HepG2 (cell line): Measurements from ENCODE around the gene TICAM2. TPM values are rescaled to one million over a fixed set of nuclear protein-coding genes. Genes with fewer than 3 reads are reported as not detected.

ENCODE experiments used
- ATAC-seq: fragments of 200-7000 bp; cut with Tn5 transposase; 3 replicates; pipeline ENCODE4 v1.9.1; 2020; ENCODE audit warnings: mild to moderate bottlenecking, moderate library complexity
- BruUV-seq: library from RNA; stranded (reverse); fragments of 400-500 nt; replicated peaks from 2 replicates; lab custom pipeline; 2021; lab: Mats Ljungman, UMichigan
- CTCF ChIA-PET: fragments of 300-600 bp; formaldehyde crosslinking; extraction: SDS; loops from one replicate; lab custom pipeline; 2021; ENCODE audit warnings: low total read pairs, inconsistent platforms, low intra/inter-chr PET ratio; lab: Yijun Ruan, JAX
- POLR2A ChIA-PET: fragments of 350-600 bp; sonication (Branson Sonifier 250); formaldehyde crosslinking; loops from one replicate; lab custom pipeline; 2020; ENCODE audit warnings: antibody characterized with exemption, inconsistent platforms; lab: Yijun Ruan, JAX
- DNase-seq: peaks from one replicate; pipeline ENCODE4 v3.0.0-alpha.2; 2015; ENCODE audit warnings: low spot score
- FAIRE-seq: peaks from 3 replicates; lab custom pipeline; 2011; peaks lifted over from hg19 to GRCh38; lab: Jason Lieb, UNC
- H2AFZ ChIP-seq: one replicate; pipeline ENCODE4 v1.6.1; 2011; ENCODE audit warnings: low read length, inconsistent platforms
- H3K27ac ChIP-seq: fragments of 300-600 bp; 3 replicates; pipeline ENCODE4 v1.8.0; 2011; ENCODE audit warnings: mixed run types, mild to moderate bottlenecking, mixed read lengths, low read length, inconsistent platforms; ENCODE audit not compliant: insufficient read depth; ENCODE audit errors: extremely low read length
- H3K27me3 ChIP-seq, 2 experiments: fragments of 200-600 bp in 1 of 2; 2 replicates in 1 of 2; 3 replicates in 1 of 2; pipeline versions ENCODE4 v1.6.0 to v1.8.0; 2011; ENCODE audit warnings: low read length in 2 of 2, mild to moderate bottlenecking in 2 of 2, moderate library complexity in 2 of 2, inconsistent platforms in 1 of 2; ENCODE audit not compliant: insufficient read depth in 2 of 2, control insufficient read depth in 1 of 2
- H3K36me3 ChIP-seq, 2 experiments: fragments of 200-600 bp in 1 of 2; replicated peaks in 1 of 2; 2 replicates in 1 of 2; 3 replicates in 1 of 2; pipeline versions ENCODE4 v1.5.1 to v1.8.0; 2011; ENCODE audit warnings: low read length in 2 of 2, inconsistent platforms in 1 of 2; ENCODE audit not compliant: insufficient read depth in 2 of 2, control insufficient read depth in 1 of 2
- H3K4me1 ChIP-seq: 2 replicates; pipeline ENCODE4 v1.5.1; 2012; ENCODE audit warnings: low read length, inconsistent platforms; ENCODE audit not compliant: insufficient read depth
- H3K4me2 ChIP-seq: 2 replicates; pipeline ENCODE4 v1.6.0; 2011; ENCODE audit warnings: low read depth, low read length, inconsistent platforms
- H3K4me3 ChIP-seq, 3 experiments: fragments of 200-600 bp in 1 of 3; sonication (generic), shearing (Covaris generic) in 1 of 3; replicated peaks in 1 of 3; 2 replicates each; pipeline ENCODE4 v1.5.1; 2011 to 2016; ENCODE audit warnings: low read length in 3 of 3, inconsistent platforms in 2 of 3, low read depth in 2 of 3, mild to moderate bottlenecking in 2 of 3, control low read depth in 1 of 3, mixed read lengths in 1 of 3; ENCODE audit not compliant: insufficient read depth in 1 of 3
- H3K79me2 ChIP-seq: one replicate; pipeline ENCODE4 v1.6.1; 2011; ENCODE audit warnings: low read length, inconsistent platforms; ENCODE audit not compliant: insufficient read depth
- H3K9ac ChIP-seq: 2 replicates; pipeline ENCODE4 v1.6.0; 2011; ENCODE audit warnings: mild to moderate bottlenecking, low read depth, low read length, inconsistent platforms; ENCODE audit not compliant: insufficient read depth
- H3K9me3 ChIP-seq: 2 replicates; pipeline ENCODE4 v1.5.1; 2012; ENCODE audit warnings: mild to moderate bottlenecking, low read length
- H4K20me1 ChIP-seq: 2 replicates; pipeline ENCODE4 v1.6.0; 2011; ENCODE audit warnings: inconsistent platforms, mild to moderate bottlenecking, low read length, moderate library complexity; ENCODE audit not compliant: insufficient read depth
- ETV6 ChIP-seq: sonication (generic); formaldehyde crosslinking; conservative IDR thresholded peaks from 2 replicates; pipeline ENCODE4 v1.4.0; 2020; ENCODE audit warnings: missing genetic modification reagents
- KIAA2018 ChIP-seq: sonication (generic); formaldehyde crosslinking; IDR thresholded peaks from 2 replicates; pipeline ENCODE4 v1.5.0; 2020; ENCODE audit warnings: mild to moderate bottlenecking, missing genetic modification reagents, borderline replicate concordance
- PCBP1 ChIP-seq: fragments of 200-400 bp; formaldehyde crosslinking; IDR thresholded peaks from 2 replicates; pipeline ENCODE4 v1.6.1; 2017; ENCODE audit warnings: mild to moderate bottlenecking, low read depth, low read length, borderline replicate concordance
- RARG ChIP-seq: sonication (generic); formaldehyde crosslinking; IDR thresholded peaks from 2 replicates; pipeline ENCODE4 v1.4.0; 2020; ENCODE audit warnings: low read depth, mild to moderate bottlenecking, missing genetic modification reagents
- RNF2 ChIP-seq: fragments of 450-650 bp; conservative IDR thresholded peaks from 2 replicates; pipeline ENCODE4 v1.6.1; 2016; ENCODE audit warnings: low read depth
- SRY ChIP-seq: sonication (generic); formaldehyde crosslinking; IDR thresholded peaks from 2 replicates; pipeline ENCODE4 v1.8.0; 2022; ENCODE audit warnings: mild to moderate bottlenecking, missing genetic modification reagents
- ZNF260 ChIP-seq: sonication (generic); formaldehyde crosslinking; IDR thresholded peaks from 2 replicates; pipeline ENCODE4 v1.4.0; 2020; ENCODE audit warnings: missing genetic modification reagents, low read depth, mild to moderate bottlenecking, borderline replicate concordance
- ZNF629 ChIP-seq: sonication (generic); formaldehyde crosslinking; conservative IDR thresholded peaks from 2 replicates; pipeline ENCODE4 v1.5.0; 2020; ENCODE audit warnings: missing genetic modification reagents
- ZSCAN30 ChIP-seq: sonication (generic); formaldehyde crosslinking; IDR thresholded peaks from 2 replicates; pipeline ENCODE4 v1.5.0; 2020; ENCODE audit warnings: mild to moderate bottlenecking, missing genetic modification reagents
- ZSCAN5A ChIP-seq: sonication (generic); formaldehyde crosslinking; IDR thresholded peaks from 2 replicates; pipeline ENCODE4 v1.8.0; 2022; ENCODE audit warnings: mild to moderate bottlenecking, missing genetic modification reagents, borderline replicate concordance
- WGBS: methylation state at CpG from one replicate; pipeline ENCODE4 v1.1.6; 2017; ENCODE audit warnings: low lambda C conversion rate; 5-methylcytosine and 5-hydroxymethylcytosine counted together
- in situ Hi-C: cut with HindIII; loops from 2 replicates; pipeline ENCODE4 v1.10.0; 2017; ENCODE audit warnings: low pct_unique_long_range_greater_than_20kb; ENCODE audit not compliant: extremely low pct_ligation_motif_present
- intact Hi-C: fragments of 100-400 bp; cut with micrococcal nuclease; formaldehyde crosslinking; loops from one replicate; pipeline ENCODE4 v1.10.0; 2022; ENCODE audit not compliant: unreplicated experiment
- polyA plus RNA-seq, 8 experiments: library from polyadenylated mRNA; depleted of rRNA in 3 of 8; stranded (reverse) in 7 of 8; unstranded in 1 of 8; fragments of >200 nt; fragmentation: Illumina TruSeq in 4 of 8; extraction: Trizol in 4 of 8; gene quantifications; 2 replicates each; pipeline versions ENCODE4 v1.2.1 to v1.2.3, GENCODE V29; 2011 to 2016; ENCODE audit warnings: low read depth in 4 of 8, missing spikeins in 1 of 8, mixed read lengths in 1 of 8; ENCODE audit not compliant: insufficient read depth in 1 of 8
- total RNA-seq, 5 experiments: library from RNA; depleted of rRNA; stranded (reverse); fragments of >200 nt; fragmentation: Illumina TruSeq; extraction: Trizol; gene quantifications; 2 replicates each; pipeline ENCODE4 v1.2.3, GENCODE V29; 2016; ENCODE audit warnings: low read depth in 1 of 5

The TICAM2 gene
- total and polyA plus RNA-seq, 2 of the 13 experiments (the other 11 are each of a cell fraction or from before 2014, with no cell fraction given), result 0.04 TPM; not detected in 1

GRCh38 chr5:115611873-115612272 is 9.6 kb upstream of the TICAM2 start (continued):
- no peak for TF ChIP-seq KIAA2018 (CRISPR knock-in tag)
- no peak for TF ChIP-seq PCBP1

GRCh38 chr5:115607935-115608334 is 5.7 kb upstream of the TICAM2 start:
- FAIRE-seq (no peak), ATAC-seq (no peak), DNase-seq (no peak)
- BruUV-seq, result no TSS peak
- no peaks in the 10 kb centered on the region for H3K27me3 ChIP-seq
- H3K4me1 ChIP-seq, result no peaks in the 10 kb centered on the region
- in situ Hi-C loops, result no loop called here
- CTCF ChIA-PET, result no interaction called here
- no peaks in the 10 kb centered on the region for H3K79me2 ChIP-seq
- H3K36me3 ChIP-seq, result 0 out of 5 replicates have a peak, but pooled peaks cover 0 to 1% of the 10 kb centered on the region in 2 experiments
- no peak overlapping the region for H2AFZ ChIP-seq
- H3K9ac ChIP-seq, result no peak overlapping the region
- intact Hi-C loops, result no loop called here
- TF ChIP-seq SRY (CRISPR knock-in tag) (no peak), RARG (CRISPR knock-in tag) (no peak), ZNF260 (CRISPR knock-in tag) (no peak), ETV6 (CRISPR knock-in tag) (no peak), RNF2 (no peak), ZSCAN30 (no peak), ZNF629 (CRISPR knock-in tag) (no peak), ZSCAN5A (CRISPR knock-in tag) (no peak)
- H3K9me3 ChIP-seq, result no peaks in the 10 kb centered on the region
- POLR2A ChIA-PET, result no interaction called here
- H3K4me2 ChIP-seq, result no peak overlapping the region
- WGBS, result 100% methylated on average over 2 of the region's 2 CpGs
- H3K4me3 ChIP-seq, result no peak overlapping the region
- no peaks in the 10 kb centered on the region for H4K20me1 ChIP-seq
- no peak overlapping the region for H3K27ac ChIP-seq
